B cell (primary cell): Measurements from ENCODE around the gene MBD3L4. TPM values are rescaled to one million over a fixed set of nuclear protein-coding genes. Genes with fewer than 3 reads are reported as not detected.

Experiments used
- ATAC-seq: fragments of 200-7000 bp; cut with Tn5 transposase; one replicate; pipeline ENCODE4 v1.10.0; 2021; ENCODE audit warnings: low read depth, mild to moderate bottlenecking, moderate number of reproducible peaks, moderate library complexity
- CTCF ChIA-PET: fragments of 350-600 bp; sonication (Branson Sonifier 250); formaldehyde crosslinking; loops from one replicate; lab custom pipeline; 2021; ENCODE audit warnings: antibody characterized with exemption, inconsistent platforms; lab: Charles Lee
- POLR2A ChIA-PET: fragments of 350-600 bp; sonication (Branson Sonifier 250); formaldehyde crosslinking; loops from one replicate; lab custom pipeline; 2021; ENCODE audit warnings: antibody characterized with exemption; lab: Charles Lee
- DNase-seq: peaks from one replicate; pipeline ENCODE4 v3.0.0; 2013
- H2AFZ ChIP-seq: 2 replicates; pipeline ENCODE4 v1.6.1; 2012; ENCODE audit warnings: mild to moderate bottlenecking, low read depth, low read length; ENCODE audit not compliant: insufficient read depth, poor library complexity, severe bottlenecking
- H3K27ac ChIP-seq, 2 donors: 1 replicate in 1 of 2; 2 replicates in 1 of 2; pipeline ENCODE4 v1.5.1; 2012 to 2013; ENCODE audit warnings: low read length in 2 of 2, mild to moderate bottlenecking in 2 of 2, moderate library complexity in 1 of 2
- H3K27me3 ChIP-seq, 4 experiments: fragments of 200-600 bp in 1 of 4; sonication (generic) in 1 of 4; replicated peaks in 1 of 4; 1 replicate in 2 of 4; 2 replicates in 2 of 4; pipeline versions ENCODE4 v1.6.1 to v1.7.0; 2013 to 2016; ENCODE audit warnings: low read length in 3 of 4, mild to moderate bottlenecking in 2 of 4, mixed read lengths in 1 of 4, moderate library complexity in 1 of 4; ENCODE audit not compliant: insufficient read depth in 4 of 4, control insufficient read depth in 3 of 4; ENCODE audit errors: control extremely low read depth in 1 of 4
- H3K36me3 ChIP-seq, 2 experiments: replicated peaks in 1 of 2; 1 replicate in 1 of 2; 2 replicates in 1 of 2; pipeline versions ENCODE4 v1.6.1 to v1.7.1; 2013; ENCODE audit warnings: low read length in 1 of 2; ENCODE audit not compliant: insufficient read depth in 2 of 2, control insufficient read depth in 1 of 2; ENCODE audit errors: control extremely low read depth in 1 of 2, extremely low read depth in 1 of 2
- H3K4me1 ChIP-seq, 2 donors: fragments of 200-600 bp in 1 of 2; sonication (generic) in 1 of 2; 1 replicate in 1 of 2; 2 replicates in 1 of 2; pipeline versions ENCODE4 v1.5.1 to v1.6.1; 2013 to 2017; ENCODE audit warnings: low read length in 2 of 2; ENCODE audit not compliant: control insufficient read depth in 2 of 2, insufficient read depth in 2 of 2
- H3K4me2 ChIP-seq: replicated peaks from 2 replicates; pipeline ENCODE3; 2012; ENCODE audit warnings: mild to moderate bottlenecking, low read depth, low read length; ENCODE audit not compliant: poor library complexity, severe bottlenecking
- H3K4me3 ChIP-seq, 5 experiments: fragments of 200-600 bp in 1 of 5; sonication (generic) in 1 of 5; 1 replicate in 3 of 5; 2 replicates in 2 of 5; pipeline versions ENCODE4 v1.5.1 to v1.7.0; 2011 to 2016; ENCODE audit warnings: low read length in 4 of 5, mild to moderate bottlenecking in 4 of 5, low read depth in 2 of 5, control low read depth in 1 of 5, moderate library complexity in 1 of 5; ENCODE audit not compliant: insufficient read depth in 1 of 5; ENCODE audit errors: control extremely low read depth in 1 of 5, extremely low read depth in 1 of 5
- H3K79me2 ChIP-seq: fragments of 200-600 bp; sonication (generic); one replicate; pipeline ENCODE4 v1.6.0; 2016; ENCODE audit warnings: low read length; ENCODE audit not compliant: control insufficient read depth, insufficient read depth
- H3K9ac ChIP-seq: fragments of 200-600 bp; sonication (generic); 2 replicates; pipeline ENCODE4 v1.6.1; 2017; ENCODE audit warnings: mild to moderate bottlenecking, low read length, moderate library complexity
- H3K9me3 ChIP-seq, 3 donors: one replicate each; pipeline versions ENCODE4 v1.6.1 to v1.7.1; 2013; ENCODE audit warnings: low read length in 2 of 3; ENCODE audit not compliant: control insufficient read depth in 2 of 3, insufficient read depth in 1 of 3; ENCODE audit errors: control extremely low read depth in 1 of 3
- H4K20me1 ChIP-seq: 2 replicates; pipeline ENCODE4 v1.6.0; 2012; ENCODE audit warnings: mild to moderate bottlenecking, low read length; ENCODE audit not compliant: insufficient read depth, control insufficient read depth, poor library complexity, severe bottlenecking
- H3K27ac Mint-ChIP-seq: one replicate; pipeline ENCODE4 v1.8.0; 2021; ENCODE audit warnings: mixed read lengths
- H3K27me3 Mint-ChIP-seq: one replicate; pipeline ENCODE4 v1.8.0; 2021; ENCODE audit warnings: mixed read lengths
- H3K4me1 Mint-ChIP-seq: one replicate; pipeline ENCODE4 v1.8.0; 2021; ENCODE audit warnings: mixed read lengths
- H3K4me3 Mint-ChIP-seq: one replicate; pipeline ENCODE4 v1.8.0; 2021; ENCODE audit warnings: mixed read lengths
- H3K9me3 Mint-ChIP-seq: one replicate; pipeline ENCODE4 v1.8.0; 2022; ENCODE audit warnings: mixed read lengths; ENCODE audit not compliant: insufficient read depth
- CTCF ChIP-seq: fragments of 200-600 bp; IDR thresholded peaks from one replicate; pipeline ENCODE4 v1.8.0; 2022; ENCODE audit warnings: antibody characterized with exemption, mild to moderate bottlenecking
- EZH2 ChIP-seq: IDR thresholded peaks from 2 replicates; pipeline ENCODE4 v1.6.1; 2012; ENCODE audit warnings: borderline replicate concordance, low read depth, mild to moderate bottlenecking, moderate library complexity, low read length; ENCODE audit not compliant: insufficient read depth, poor library complexity, severe bottlenecking
- WGBS: methylation state at CpG from one replicate; pipeline ENCODE4 v1.1.5; 2013; ENCODE audit warnings: missing lambda C conversion rate; ENCODE audit not compliant: insufficient coverage; 5-methylcytosine and 5-hydroxymethylcytosine counted together
- intact Hi-C: fragments of 100-400 bp; cut with micrococcal nuclease; formaldehyde crosslinking; loops from one replicate; pipeline ENCODE4 v1.10.0; 2022
- polyA plus RNA-seq: library from polyadenylated mRNA; depleted of rRNA; stranded (reverse); fragments of >200 nt; gene quantifications from 2 replicates; pipeline ENCODE4 v1.2.3, GENCODE V29; 2012
- total RNA-seq, 2 donors: library from RNA; stranded (reverse); fragments of 120-200 nt in 1 of 2; gene quantifications; 1 replicate in 1 of 2; 2 replicates in 1 of 2; pipeline versions ENCODE4 v1.2.3 to v1.2.4, GENCODE V29; 2013 to 2022

MBD3L4 gene
- total and polyA plus RNA-seq, 2 donors (not counting 1 experiment from before 2014, with no cell fraction given) = not detected

- H3K4me3 Mint-ChIP-seq = peak within 1 kb of the TSS; percentile 92
- no peaks in the 10 kb centered on the region for H3K27me3 ChIP-seq
- no peaks in the 10 kb centered on the region for H3K27me3 Mint-ChIP-seq
- H2AFZ ChIP-seq = peak within 1 kb of the TSS; percentile 100
- DNase-seq = peak; percentile 99
- H3K4me1 Mint-ChIP-seq = peaks cover 19% of the 10 kb centered on the region
- H3K4me2 ChIP-seq = peak within 1 kb of the TSS; percentile 90
- H4K20me1 ChIP-seq = peaks cover 9% of the 10 kb centered on the region
- no peaks in the 10 kb centered on the region for H3K9me3 Mint-ChIP-seq
- ChIA-PET CTCF (interaction anchor here (0.6 to 1.2 kb wide), 4 partner anchors 9 to 272 kb away, joined by 3 to 6 read pairs (median 4); no protein-coding TSS in a partner anchor), POLR2A (interaction anchor here (0.6 to 1.7 kb wide), 7 partner anchors 9 to 697 kb away, joined by 3 to 6 read pairs (median 4); partner anchors contain the start of genes ALKBH7, PET100 and XAB2)
- ATAC-seq = peak; percentile 98
- H3K36me3 ChIP-seq = peaks cover 0 to 24% of the 10 kb centered on the region in 2 experiments
- H3K4me3 ChIP-seq = peak within 1 kb of the TSS; percentile 78 to 99 (median 93)
- under 1% methylated on average over 56 of the region's 56 CpGs for WGBS
- intact Hi-C loops = loop anchor here (1.0 kb wide), 1 partner anchor 30 kb away; no protein-coding TSS in a partner anchor
- peaks cover 0 to 15% (median 2%) of the 10 kb centered on the region in 3 donors for H3K9me3 ChIP-seq
- peak within 1 kb of the TSS; percentile 92 for H3K27ac Mint-ChIP-seq
- peaks cover 8 to 17% of the 10 kb centered on the region in 2 donors for H3K4me1 ChIP-seq
- H3K9ac ChIP-seq = peak within 1 kb of the TSS; percentile 97
- peak within 1 kb of the TSS; percentile 80 to 91 for H3K27ac ChIP-seq
- TF ChIP-seq EZH2 (no peak), CTCF (no peak)
- peaks cover 24% of the 10 kb centered on the region for H3K79me2 ChIP-seq
Measured at GRCh38 chr19:7069042-7069903, 29.3 kb upstream of the MBD3L4 start, which contains the start of gene ZNF557. Gene ZNF557 (plus strand): TSS chr19:7069703. CDS start chr19:7075075, 5,372 bp downstream.
